Kidney (tissue), 14 donors: ENCODE measurements around the gene NDUFB4. TPM values are rescaled to one million over a fixed set of nuclear protein-coding genes. Genes with fewer than 3 reads are reported as not detected.

ENCODE experiments used
- DNase-seq, 5 donors: peaks; one replicate each; pipeline ENCODE4 v3.0.0-alpha.2; 2013 to 2020
- FAIRE-seq: peaks from 2 replicates; lab custom pipeline; 2012; peaks lifted over from hg19 to GRCh38; lab: Jason Lieb, UNC
- H3K27ac ChIP-seq, 2 donors: one replicate each; pipeline ENCODE4 v1.7.0; 2013; ENCODE audit warnings: low read depth in 2 of 2, low read length in 2 of 2, inconsistent platforms in 1 of 2
- H3K27me3 ChIP-seq: one replicate; pipeline ENCODE4 v1.7.1; 2013; ENCODE audit warnings: low read length, inconsistent platforms; ENCODE audit not compliant: control insufficient read depth, insufficient read depth
- H3K36me3 ChIP-seq, 3 donors: one replicate each; pipeline versions ENCODE4 v1.7.0 to v1.7.1; 2013; ENCODE audit warnings: low read length in 3 of 3, control low read depth in 1 of 3, inconsistent platforms in 1 of 3; ENCODE audit not compliant: insufficient read depth in 3 of 3, control insufficient read depth in 2 of 3
- H3K4me1 ChIP-seq, 3 donors: one replicate each; pipeline versions ENCODE4 v1.7.0 to v1.7.1; 2013; ENCODE audit warnings: low read length in 3 of 3, inconsistent platforms in 1 of 3, low read depth in 1 of 3; ENCODE audit not compliant: control insufficient read depth in 2 of 3, insufficient read depth in 2 of 3
- H3K4me3 ChIP-seq, 3 donors: one replicate each; pipeline versions ENCODE4 v1.7.0 to v1.8.1; 2013; ENCODE audit warnings: low read length in 3 of 3, control low read depth in 1 of 3, inconsistent platforms in 1 of 3
- H3K9ac ChIP-seq, 3 donors: one replicate each; pipeline versions ENCODE4 v1.7.0 to v1.7.1; 2013; ENCODE audit warnings: low read length in 3 of 3, control low read depth in 1 of 3, inconsistent platforms in 1 of 3
- H3K9me3 ChIP-seq, 3 donors: one replicate each; pipeline versions ENCODE4 v1.7.0 to v1.7.1; 2013; ENCODE audit warnings: low read length in 3 of 3, control low read depth in 1 of 3, inconsistent platforms in 1 of 3; ENCODE audit not compliant: control insufficient read depth in 2 of 3, insufficient read depth in 1 of 3
- CTCF ChIP-seq: IDR thresholded peaks from 3 replicates; pipeline ENCODE4 v1.5.1; 2012; ENCODE audit warnings: mild to moderate bottlenecking, moderate library complexity, borderline replicate concordance; ENCODE audit not compliant: insufficient read depth; ENCODE audit errors: extremely low read depth
- intact Hi-C: fragments of 100-400 bp; cut with DNase I; formaldehyde crosslinking; loops from one replicate; pipeline ENCODE4 v1.11.1; 2022
- polyA plus RNA-seq: library from polyadenylated mRNA; stranded (reverse); fragments of 350-450 nt; fragmentation: Illumina TruSeq; extraction: RNeasy Lipid Tissue Mini Kit (QIAGEN cat#74804); gene quantifications from one replicate; pipeline ENCODE4 v1.2.3, GENCODE V29; 2014; ENCODE audit warnings: low read depth, low replicate concordance; ENCODE audit not compliant: insufficient read depth
- total RNA-seq: library from RNA; stranded (reverse); fragmentation: NEBNext Ultra II Directional; extraction: Animal tissue kit (Norgen Biotek cat#: 25700); gene quantifications from one replicate; pipeline ENCODE4 v1.2.1, GENCODE V29; 2021
- donor health status: control.
- donor health status: control.
- donor health status: control.
- donor health status: control.
- donor health status: control.
- donor health status: DM: yes; HTN: yes; CAD: no.
- donor health status: Normal renal cell carcinoma (clear cell type).

Gene NDUFB4
- total and polyA plus RNA-seq, 2 donors from 2014 or later, result 109 to 457 TPM

GRCh38 chr3:120640231-120640630 is 44.1 kb downstream of the NDUFB4 start:
- FAIRE-seq (no peak), DNase-seq (no peak)
- H3K27me3 ChIP-seq, result no peaks in the 10 kb centered on the region
- no peak overlapping the region for H3K4me3 ChIP-seq
- no peak overlapping the region for H3K27ac ChIP-seq
- H3K9ac ChIP-seq, result no peak overlapping the region
- peaks cover 0 to 3% (median 0%) of the 10 kb centered on the region in 3 donors for H3K4me1 ChIP-seq
- H3K36me3 ChIP-seq, result peaks cover 0 to 23% (median 3%) of the 10 kb centered on the region in 3 donors
- intact Hi-C loops, result no loop called here
- TF ChIP-seq CTCF, result no peak
- no peaks in the 10 kb centered on the region for H3K9me3 ChIP-seq

- Histone ChIP-seq H3K27me3 (no peaks in the 10 kb centered on the region), H3K4me3 (no peak overlapping the region), H3K9me3 (no peaks in the 10 kb centered on the region), H3K27ac (peak overlapping the region in 1 of 2 donors; percentile 32), H3K36me3 (peaks cover 0 to 29% (median 3%) of the 10 kb centered on the region in 3 donors), H3K4me1 (peaks cover 0 to 3% (median 0%) of the 10 kb centered on the region in 3 donors), H3K9ac (no peak overlapping the region)
- no peak for FAIRE-seq
- intact Hi-C loops, result no loop called here
- no peak for DNase-seq
- TF ChIP-seq CTCF, result no peak
These were observed 45.6 kb downstream of the NDUFB4 start for GRCh38 chr3:120641696-120642246.

GRCh38 chr3:120642368-120642948 is 46.3 kb downstream of the NDUFB4 start:
- no peak for DNase-seq
- no peak for TF ChIP-seq CTCF
- H3K4me1 ChIP-seq, result peaks cover 0 to 3% (median 0%) of the 10 kb centered on the region in 3 donors
- no peak overlapping the region for H3K4me3 ChIP-seq
- no peaks in the 10 kb centered on the region for H3K27me3 ChIP-seq
- no peak for FAIRE-seq
- no peak overlapping the region for H3K9ac ChIP-seq
- intact Hi-C loops, result no loop called here
- no peaks in the 10 kb centered on the region for H3K9me3 ChIP-seq
- peaks cover 0 to 30% (median 3%) of the 10 kb centered on the region in 3 donors for H3K36me3 ChIP-seq
- H3K27ac ChIP-seq, result peak overlapping the region; percentile 18 to 25
